CD4-positive, alpha-beta T cell (primary cell): ENCODE data around the gene ERC2. TPM values are rescaled to one million over a fixed set of nuclear protein-coding genes. Genes with fewer than 3 reads are reported as not detected.

Experiments used
- ATAC-seq: fragments of 200-7000 bp; cut with Tn5 transposase; one replicate; pipeline ENCODE4 v1.10.0; 2022; ENCODE audit warnings: mild to moderate bottlenecking; ENCODE audit not compliant: poor library complexity
- CTCF ChIA-PET: fragments of 350-600 bp; sonication (Branson Sonifier 250); formaldehyde crosslinking; loops from one replicate; lab custom pipeline; 2021; ENCODE audit warnings: antibody characterized with exemption, inconsistent platforms; lab: Charles Lee
- POLR2A ChIA-PET: fragments of 350-600 bp; sonication (Branson Sonifier 250); formaldehyde crosslinking; loops from one replicate; lab custom pipeline; 2021; ENCODE audit warnings: antibody characterized with exemption, inconsistent platforms; lab: Charles Lee
- DNase-seq, 14 experiments: peaks; one replicate each; pipeline ENCODE4 v3.0.0-alpha.2; 2013 to 2020; ENCODE audit warnings: mixed read lengths in 2 of 14
- H3K27ac ChIP-seq, 2 donors: one replicate each; pipeline versions ENCODE4 v1.5.1 to v1.7.0; 2013; ENCODE audit warnings: low read length in 2 of 2, low read depth in 1 of 2, mild to moderate bottlenecking in 1 of 2
- H3K27me3 ChIP-seq, 2 experiments: 1 replicate in 1 of 2; 2 replicates in 1 of 2; pipeline versions ENCODE4 v1.6.1 to v1.7.0; 2013; ENCODE audit warnings: low read length in 2 of 2, control low read depth in 1 of 2, mild to moderate bottlenecking in 1 of 2, moderate library complexity in 1 of 2; ENCODE audit not compliant: insufficient read depth in 2 of 2, control insufficient read depth in 1 of 2
- H3K36me3 ChIP-seq: one replicate; pipeline ENCODE4 v1.6.1; 2013; ENCODE audit warnings: low read length, control low read depth; ENCODE audit not compliant: insufficient read depth
- H3K4me1 ChIP-seq: one replicate; pipeline ENCODE4 v1.6.1; 2013; ENCODE audit warnings: low read length, control low read depth; ENCODE audit not compliant: insufficient read depth
- H3K4me3 ChIP-seq: one replicate; pipeline ENCODE4 v1.5.1; 2013; ENCODE audit warnings: mild to moderate bottlenecking, low read length, moderate library complexity
- H3K9me3 ChIP-seq, 2 experiments: 1 replicate in 1 of 2; 2 replicates in 1 of 2; pipeline versions ENCODE4 v1.6.1 to v1.7.0; 2013; ENCODE audit warnings: low read length in 2 of 2, mild to moderate bottlenecking in 2 of 2, control low read depth in 1 of 2, moderate library complexity in 1 of 2; ENCODE audit not compliant: control insufficient read depth in 1 of 2, insufficient read depth in 1 of 2
- H3K27ac Mint-ChIP-seq: one replicate; pipeline ENCODE4 v1.8.0; 2020; ENCODE audit warnings: mixed read lengths
- H3K27me3 Mint-ChIP-seq: one replicate; pipeline ENCODE4 v1.8.0; 2021; ENCODE audit warnings: mixed read lengths
- H3K36me3 Mint-ChIP-seq: one replicate; pipeline ENCODE4 v1.8.0; 2021; ENCODE audit warnings: low read depth, mixed read lengths
- H3K4me1 Mint-ChIP-seq: one replicate; pipeline ENCODE4 v1.8.0; 2021; ENCODE audit warnings: low read depth, mixed read lengths
- H3K4me3 Mint-ChIP-seq: one replicate; pipeline ENCODE4 v1.8.0; 2020; ENCODE audit warnings: mild to moderate bottlenecking, mixed read lengths
- H3K9me3 Mint-ChIP-seq: one replicate; pipeline ENCODE4 v1.8.0; 2020; ENCODE audit warnings: mixed read lengths
- CTCF ChIP-seq: fragments of 200-600 bp; IDR thresholded peaks from one replicate; pipeline ENCODE4 v1.8.0; 2022; ENCODE audit warnings: antibody characterized with exemption, mild to moderate bottlenecking
- intact Hi-C, 2 experiments: fragments of 100-400 bp; cut with DNase I in 1 of 2; cut with micrococcal nuclease in 1 of 2; formaldehyde crosslinking; loops; one replicate each; pipeline versions ENCODE4 v1.15.1 to v1.9.0; 2023 to 2025; cut with DNase I, micrococcal nuclease
- total RNA-seq, 174 experiments: library from RNA in 2 of 174; stranded (reverse) in 2 of 174; gene quantifications; one replicate each; pipeline ENCODE4 v1.2.3 and lab custom pipeline; 2021 to 2026

The ERC2 gene
- total RNA-seq, 2 experiments from 2014 or later = not detected

GRCh38 chr3:56207922-56208321 lies 260.3 kb downstream of the ERC2 start:
- Mint-ChIP-seq H3K9me3 (no peaks in the 10 kb centered on the region), H3K27me3 (peaks cover 11% of the 10 kb centered on the region), H3K4me3 (no peak overlapping the region), H3K4me1 (no peaks in the 10 kb centered on the region), H3K27ac (no peak overlapping the region), H3K36me3 (no peaks in the 10 kb centered on the region)
- DNase-seq = no peak
- no peak for ATAC-seq
- no peaks in the 10 kb centered on the region for H3K36me3 ChIP-seq
- no peak overlapping the region for H3K4me3 ChIP-seq
- H3K27me3 ChIP-seq = no peaks in the 10 kb centered on the region
- CTCF ChIA-PET = no interaction called here
- no peak overlapping the region for H3K27ac ChIP-seq
- H3K4me1 ChIP-seq = no peaks in the 10 kb centered on the region
- intact Hi-C loops = no loop called here
- POLR2A ChIA-PET = no interaction called here
- TF ChIP-seq CTCF = no peak
- H3K9me3 ChIP-seq = peaks cover 0 to under 1% of the 10 kb centered on the region in 2 experiments

- H3K27me3 ChIP-seq = no peaks in the 10 kb centered on the region
- intact Hi-C loops = no loop called here
- ChIA-PET CTCF (no interaction called here), POLR2A (no interaction called here)
- Mint-ChIP-seq H3K27me3 (peaks cover 7% of the 10 kb centered on the region), H3K9me3 (no peaks in the 10 kb centered on the region), H3K36me3 (no peaks in the 10 kb centered on the region), H3K4me1 (no peaks in the 10 kb centered on the region), H3K4me3 (no peak overlapping the region), H3K27ac (no peak overlapping the region)
- no peak overlapping the region for H3K4me3 ChIP-seq
- no peaks in the 10 kb centered on the region for H3K36me3 ChIP-seq
- DNase-seq (no peak), ATAC-seq (no peak)
- TF ChIP-seq CTCF = no peak
- H3K27ac ChIP-seq = no peak overlapping the region
- H3K4me1 ChIP-seq = no peaks in the 10 kb centered on the region
- H3K9me3 ChIP-seq = no peaks in the 10 kb centered on the region
These were observed 262.9 kb downstream of the ERC2 start for GRCh38 chr3:56205406-56205805.

GRCh38 chr3:56202997-56203396 lies 265.3 kb downstream of the ERC2 start:
- H3K27ac ChIP-seq = no peak overlapping the region
- DNase-seq = no peak
- no peaks in the 10 kb centered on the region for H3K9me3 Mint-ChIP-seq
- no peaks in the 10 kb centered on the region for H3K9me3 ChIP-seq
- no peaks in the 10 kb centered on the region for H3K36me3 Mint-ChIP-seq
- no peak overlapping the region for H3K27ac Mint-ChIP-seq
- intact Hi-C loops = no loop called here
- no peak overlapping the region for H3K4me3 Mint-ChIP-seq
- ATAC-seq = no peak
- H3K27me3 Mint-ChIP-seq = no peaks in the 10 kb centered on the region
- H3K4me1 Mint-ChIP-seq = no peaks in the 10 kb centered on the region
- no peaks in the 10 kb centered on the region for H3K36me3 ChIP-seq
- ChIA-PET POLR2A (no interaction called here), CTCF (no interaction called here)
- H3K4me1 ChIP-seq = no peaks in the 10 kb centered on the region
- H3K4me3 ChIP-seq = no peak overlapping the region
- no peak for TF ChIP-seq CTCF
- no peaks in the 10 kb centered on the region for H3K27me3 ChIP-seq
